SK-N-MC (cell line): ENCODE results near the gene C1orf105.

ENCODE experiments used
- DNase-seq: peaks from one replicate; pipeline ENCODE4 v3.0.0-alpha.2; 2011; ENCODE audit warnings: low read depth, low spot score
- H3K27ac ChIP-seq: fragments of 200-600 bp; sonication (generic); 2 replicates; pipeline ENCODE4 v1.5.1; 2016; ENCODE audit warnings: mixed run types
- H3K36me3 ChIP-seq: fragments of 200-600 bp; sonication (generic); 2 replicates; pipeline ENCODE4 v1.6.1; 2017; ENCODE audit warnings: antibody characterized with exemption, low read length, mixed read lengths; ENCODE audit not compliant: insufficient read depth
- H3K4me3 ChIP-seq: fragments of 200-600 bp; sonication (generic); 2 replicates; pipeline ENCODE4 v1.5.1; 2016
- H3K9ac ChIP-seq: fragments of 200-600 bp; sonication (generic); 2 replicates; pipeline ENCODE4 v1.8.0; 2017; ENCODE audit warnings: mixed run types, mixed read lengths; ENCODE audit not compliant: insufficient read length
- H3K9me3 ChIP-seq: fragments of 200-600 bp; sonication (generic); 2 replicates; pipeline ENCODE4 v1.6.1; 2017; ENCODE audit warnings: low read depth, mild to moderate bottlenecking, antibody characterized with exemption, low read length, moderate library complexity, mixed read lengths
- EZH2 ChIP-seq: fragments of 200-600 bp; sonication (generic); IDR thresholded peaks from one replicate; pipeline ENCODE4 v1.6.1; 2017; ENCODE audit warnings: antibody characterized with exemption
- FOXP2 ChIP-seq: optimal IDR thresholded peaks from 2 replicates; pipeline ENCODE3; 2011; ENCODE audit warnings: mild to moderate bottlenecking, moderate library complexity; ENCODE audit not compliant: insufficient read depth; ENCODE audit errors: extremely low read length, control extremely low read depth
- POLR2AphosphoS5 ChIP-seq: IDR thresholded peaks from 2 replicates; pipeline ENCODE4 v1.6.1; 2012; ENCODE audit warnings: mild to moderate bottlenecking, low read depth, low read length, borderline replicate concordance

The C1orf105 gene

GRCh38 chr1:172443666-172444453 is 23.4 kb downstream of the C1orf105 start, which contains the start of gene PIGC:
TSS of gene PIGC (minus strand) at chr1:172444069. CDS start at chr1:172442622, 1,447 bp downstream.
- Histone ChIP-seq H3K4me3 (peak within 1 kb of the TSS; percentile 86), H3K9ac (peak within 1 kb of the TSS; percentile 94), H3K9me3 (no peaks in the 10 kb centered on the region), H3K36me3 (peaks cover 9% of the 10 kb centered on the region; the same call in 1 of the 2 replicates), H3K27ac (no peak within 1 kb of the TSS)
- TF ChIP-seq FOXP2 (no peak), POLR2AphosphoS5 (peak; percentile 81)
- peak; percentile 47 for DNase-seq

- no peak for DNase-seq
- TF ChIP-seq POLR2AphosphoS5: no peak
- TF ChIP-seq EZH2: no peak
- TF ChIP-seq FOXP2: no peak
- no peak overlapping the region for H3K27ac ChIP-seq
- no peak overlapping the region for H3K9ac ChIP-seq
- no peak overlapping the region for H3K4me3 ChIP-seq
- H3K9me3 ChIP-seq: no peaks in the 10 kb centered on the region
- H3K36me3 ChIP-seq: peaks cover 8% of the 10 kb centered on the region; the same call in 1 of the 2 replicates
Observed at GRCh38 chr1:172446547-172446946, 26.1 kb downstream of the C1orf105 start.

- Histone ChIP-seq H3K36me3 (no peaks in the 10 kb centered on the region), H3K27ac (no peak overlapping the region), H3K9me3 (no peaks in the 10 kb centered on the region), H3K4me3 (no peak overlapping the region), H3K9ac (no peak overlapping the region)
- no peak for DNase-seq
- no peak for TF ChIP-seq POLR2AphosphoS5
- no peak for TF ChIP-seq FOXP2
- no peak for TF ChIP-seq EZH2
Observed at GRCh38 chr1:172447641-172448040, 27.2 kb downstream of the C1orf105 start.

- no peak overlapping the region for H3K27ac ChIP-seq
- TF ChIP-seq FOXP2 (no peak), EZH2 (no peak), POLR2AphosphoS5 (no peak)
- H3K4me3 ChIP-seq: no peak overlapping the region
- no peaks in the 10 kb centered on the region for H3K9me3 ChIP-seq
- no peaks in the 10 kb centered on the region for H3K36me3 ChIP-seq
- H3K9ac ChIP-seq: no peak overlapping the region
- DNase-seq: no peak
Observed at GRCh38 chr1:172448995-172449584, 28.6 kb downstream of the C1orf105 start.

GRCh38 chr1:172449585-172450523 is 29.4 kb downstream of the C1orf105 start:
- H3K9me3 ChIP-seq: no peaks in the 10 kb centered on the region
- no peaks in the 10 kb centered on the region for H3K36me3 ChIP-seq
- no peak overlapping the region for H3K27ac ChIP-seq
- H3K4me3 ChIP-seq: no peak overlapping the region
- no peak for DNase-seq
- H3K9ac ChIP-seq: peak overlapping the region; percentile 23
- TF ChIP-seq FOXP2: no peak
- TF ChIP-seq EZH2: no peak
- TF ChIP-seq POLR2AphosphoS5: no peak

- Histone ChIP-seq H3K9ac (peak overlapping the region; percentile 23), H3K36me3 (no peaks in the 10 kb centered on the region), H3K4me3 (no peak overlapping the region), H3K27ac (no peak overlapping the region), H3K9me3 (no peaks in the 10 kb centered on the region)
- TF ChIP-seq FOXP2 (no peak), POLR2AphosphoS5 (no peak), EZH2 (no peak)
- no peak for DNase-seq
Observed at GRCh38 chr1:172450524-172450885, 30.0 kb downstream of the C1orf105 start.

GRCh38 chr1:172451002-172451443 is 30.5 kb downstream of the C1orf105 start:
- no peak overlapping the region for H3K4me3 ChIP-seq

More at GRCh38 chr1:172451002-172451443, 30.5 kb downstream of the C1orf105 start:
- H3K9me3 ChIP-seq: no peaks in the 10 kb centered on the region
- H3K9ac ChIP-seq: no peak overlapping the region
- no peak for DNase-seq
- H3K36me3 ChIP-seq: no peaks in the 10 kb centered on the region
- no peak overlapping the region for H3K27ac ChIP-seq
- TF ChIP-seq POLR2AphosphoS5 (no peak), FOXP2 (no peak), EZH2 (no peak)
